ENCODE data around the gene TSEN2. TPM values are rescaled to one million over a fixed set of nuclear protein-coding genes. Genes with fewer than 3 reads are reported as not detected.
A peak's percentile ranks its signal among the peaks of the same experiment; 100 is the strongest.

TSEN2 gene
- total and polyA plus RNA-seq, 9 of the 15 experiments (the other 6 are each of a cell fraction or from before 2014, with no cell fraction given): 38.5 to 76.3 (median 46.6) TPM

- TF ChIP-seq MLX (CRISPR knock-in tag; conservative IDR thresholded peaks at IDR 0.05) (no peak), ZNF197 (CRISPR knock-in tag; IDR thresholded peaks at IDR 0.05; ENCODE audit: low read depth) (no peak), PTTG1 (tag; IDR thresholded peaks at IDR 0.05; ENCODE audit: low read depth) (no peak), ZNF3 (CRISPR knock-in tag; IDR thresholded peaks at IDR 0.05) (no peak), ZNF639 (CRISPR knock-in tag; conservative IDR thresholded peaks at IDR 0.05 in 1 of 2, IDR thresholded peaks at IDR 0.05 in 1 of 2) (peak in 1 of 2 experiments; percentile 66; a peak in 1 of 4 replicates), HMBOX1 (IDR thresholded peaks at IDR 0.05) (no peak), CEBPB (tag; IDR thresholded peaks at IDR 0.05) (no peak), TGIF2 (CRISPR knock-in tag; IDR thresholded peaks at IDR 0.05) (no peak), NELFE (IDR thresholded peaks at IDR 0.05; ENCODE audit: insufficient read depth, insufficient read length) (no peak), LEF1 (IDR thresholded peaks at IDR 0.05) (no peak; the same call in 1 of the 2 replicates), ZNF121 (CRISPR knock-in tag; conservative IDR thresholded peaks at IDR 0.05) (no peak), THAP12 (CRISPR knock-in tag; IDR thresholded peaks at IDR 0.05) (peak; percentile 63; the same call in 1 of the 2 replicates), ARID4B (CRISPR knock-in tag; IDR thresholded peaks at IDR 0.05) (peak; percentile 93)
These were observed at the start of gene TSEN2 (continued) for GRCh38 chr3:12484198-12484982.

Measured in K562 (cell line).